ENCODE results near the gene COL5A2.

Gene COL5A2

DNA sequence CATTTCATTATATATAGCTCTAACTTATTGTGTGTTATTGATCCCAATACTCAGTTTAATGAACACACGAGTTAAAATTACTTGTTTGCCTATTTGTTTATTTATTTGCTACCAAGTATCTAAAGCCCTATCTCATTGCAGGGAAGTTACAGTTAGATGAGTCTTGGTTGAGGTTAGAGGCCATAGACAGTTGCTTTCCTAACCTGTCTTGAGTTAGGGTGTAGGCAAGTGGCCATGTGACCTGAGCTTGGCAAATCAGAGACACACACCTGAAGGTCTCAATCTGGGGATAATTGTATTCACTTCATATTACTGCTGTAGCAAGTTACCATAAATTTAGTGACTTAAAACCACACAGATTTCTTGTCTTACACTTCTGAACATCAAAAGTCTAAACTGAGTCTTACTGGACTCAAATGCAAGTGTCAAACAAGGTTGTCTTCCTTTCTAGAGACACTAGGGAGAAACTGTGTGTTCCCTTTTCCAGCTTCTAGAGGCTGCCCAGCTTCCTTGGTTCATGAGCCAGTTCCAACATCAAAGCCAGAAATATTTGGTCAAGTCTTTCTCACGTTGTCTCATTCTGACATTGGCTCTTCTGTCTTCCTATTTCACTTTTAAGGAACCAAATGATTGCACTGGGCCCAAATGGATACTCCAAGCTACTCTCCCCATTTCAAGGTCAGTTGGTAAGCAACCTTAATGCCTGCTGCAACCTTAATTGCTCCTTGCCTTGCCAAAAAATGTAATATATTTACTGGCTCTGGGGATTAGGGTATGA lies 165.7 kb downstream of the COL5A2 start:
- H3K9ac ChIP-seq (ENCODE audit: low read length): no peak overlapping the region
- no peaks in the 10 kb centered on the region for H3K27me3 ChIP-seq (ENCODE audit: low read length)
- TF ChIP-seq, protein P1, sequence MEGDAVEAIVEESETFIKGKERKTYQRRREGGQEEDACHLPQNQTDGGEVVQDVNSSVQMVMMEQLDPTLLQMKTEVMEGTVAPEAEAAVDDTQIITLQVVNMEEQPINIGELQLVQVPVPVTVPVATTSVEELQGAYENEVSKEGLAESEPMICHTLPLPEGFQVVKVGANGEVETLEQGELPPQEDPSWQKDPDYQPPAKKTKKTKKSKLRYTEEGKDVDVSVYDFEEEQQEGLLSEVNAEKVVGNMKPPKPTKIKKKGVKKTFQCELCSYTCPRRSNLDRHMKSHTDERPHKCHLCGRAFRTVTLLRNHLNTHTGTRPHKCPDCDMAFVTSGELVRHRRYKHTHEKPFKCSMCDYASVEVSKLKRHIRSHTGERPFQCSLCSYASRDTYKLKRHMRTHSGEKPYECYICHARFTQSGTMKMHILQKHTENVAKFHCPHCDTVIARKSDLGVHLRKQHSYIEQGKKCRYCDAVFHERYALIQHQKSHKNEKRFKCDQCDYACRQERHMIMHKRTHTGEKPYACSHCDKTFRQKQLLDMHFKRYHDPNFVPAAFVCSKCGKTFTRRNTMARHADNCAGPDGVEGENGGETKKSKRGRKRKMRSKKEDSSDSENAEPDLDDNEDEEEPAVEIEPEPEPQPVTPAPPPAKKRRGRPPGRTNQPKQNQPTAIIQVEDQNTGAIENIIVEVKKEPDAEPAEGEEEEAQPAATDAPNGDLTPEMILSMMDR (IDR thresholded peaks at IDR 0.05; ENCODE audit: insufficient read depth, low read length, poor library complexity, severe bottlenecking): no peak
- TF ChIP-seq EZH2phosphoT487 (conservative IDR thresholded peaks at IDR 0.05; ENCODE audit: low read length): no peak
- H2AFZ ChIP-seq (ENCODE audit: low read depth, low read length, severe bottlenecking): no peak overlapping the region
- H3F3A ChIP-seq (ENCODE audit: insufficient read depth): no peaks in the 10 kb centered on the region
- no peaks in the 10 kb centered on the region for H3K36me3 ChIP-seq (ENCODE audit: low read length)
- no peak overlapping the region for H3K4me3 ChIP-seq (ENCODE audit: insufficient read depth, low read length, poor library complexity, severe bottlenecking)
- no peaks in the 10 kb centered on the region for H3K9me3 ChIP-seq (ENCODE audit: insufficient read depth, low read length)
- H3K4me2 ChIP-seq (ENCODE audit: low read depth, low read length, poor library complexity, severe bottlenecking): no peak overlapping the region
- no peaks in the 10 kb centered on the region for H4K20me1 ChIP-seq (ENCODE audit: low read depth, low read length)
- no peak overlapping the region for H3K27ac ChIP-seq (ENCODE audit: low read depth, low read length)
- no peaks in the 10 kb centered on the region for H3K9me2 ChIP-seq (replicated peaks; ENCODE audit: insufficient read depth, low read length)
- H3K79me2 ChIP-seq (ENCODE audit: insufficient read depth, low read length): no peaks in the 10 kb centered on the region

DNA sequence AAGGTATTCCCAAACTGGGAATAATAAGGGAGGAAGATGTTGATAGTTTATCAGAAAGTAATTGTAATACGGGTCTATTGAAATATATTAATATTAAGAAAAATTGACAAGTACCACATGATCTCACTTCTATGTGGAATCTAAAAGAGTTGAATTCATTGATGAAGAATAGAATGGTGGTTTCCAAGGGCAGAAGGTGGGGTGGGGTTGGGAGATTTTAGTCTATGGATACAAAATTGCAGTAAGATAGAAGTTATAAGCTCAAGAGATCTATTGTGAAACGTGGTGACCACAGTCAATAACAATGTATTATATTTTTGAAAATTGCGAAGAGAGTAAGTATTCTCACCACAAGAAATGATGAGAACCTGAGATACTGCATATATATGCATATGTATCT lies 166.5 kb downstream of the COL5A2 start:
- H4K20me1 ChIP-seq (ENCODE audit: low read depth, low read length): no peaks in the 10 kb centered on the region; the same call in 1 of the 2 replicates
- no peaks in the 10 kb centered on the region for H3F3A ChIP-seq (ENCODE audit: insufficient read depth)
- TF ChIP-seq, protein P1 (IDR thresholded peaks at IDR 0.05; ENCODE audit: insufficient read depth, low read length, poor library complexity, severe bottlenecking): no peak
- TF ChIP-seq EZH2phosphoT487 (conservative IDR thresholded peaks at IDR 0.05; ENCODE audit: low read length): no peak

DNA sequence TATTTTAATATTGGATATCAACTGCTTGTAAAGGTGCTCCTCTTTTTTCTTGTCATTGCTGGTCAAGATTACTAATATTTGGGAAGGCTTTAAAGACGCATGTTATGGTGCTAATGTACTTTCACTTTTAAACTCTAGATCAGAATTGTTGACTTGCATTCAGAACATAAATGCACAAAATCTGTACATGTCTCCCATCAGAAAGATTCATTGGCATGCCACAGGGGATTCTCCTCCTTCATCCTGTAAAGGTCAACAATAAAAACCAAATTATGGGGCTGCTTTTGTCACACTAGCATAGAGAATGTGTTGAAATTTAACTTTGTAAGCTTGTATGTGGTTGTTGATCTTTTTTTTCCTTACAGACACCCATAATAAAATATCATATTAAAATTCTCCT lies 167.2 kb downstream of the COL5A2 start:
- Histone ChIP-seq H3K36me3 (ENCODE audit: low read length) (no peaks in the 10 kb centered on the region), H2AFZ (ENCODE audit: low read depth, low read length, severe bottlenecking) (no peak overlapping the region), H3K4me3 (ENCODE audit: insufficient read depth, low read length, poor library complexity, severe bottlenecking) (no peak overlapping the region), H3K79me2 (ENCODE audit: insufficient read depth, low read length) (no peaks in the 10 kb centered on the region), H3K27ac (ENCODE audit: low read depth, low read length) (no peak overlapping the region), H3K27me3 (ENCODE audit: low read length) (no peaks in the 10 kb centered on the region), H3K9ac (ENCODE audit: low read length) (no peak overlapping the region), H4K20me1 (ENCODE audit: low read depth, low read length) (no peaks in the 10 kb centered on the region; the same call in 1 of the 2 replicates), H3K9me2 (replicated peaks; ENCODE audit: insufficient read depth, low read length) (no peaks in the 10 kb centered on the region), H3F3A (ENCODE audit: insufficient read depth) (no peaks in the 10 kb centered on the region), H3K9me3 (ENCODE audit: insufficient read depth, low read length) (no peaks in the 10 kb centered on the region), H3K4me2 (ENCODE audit: low read depth, low read length, poor library complexity, severe bottlenecking) (no peak overlapping the region)
- TF ChIP-seq, protein P1 (IDR thresholded peaks at IDR 0.05; ENCODE audit: insufficient read depth, low read length, poor library complexity, severe bottlenecking): no peak
- TF ChIP-seq EZH2phosphoT487 (conservative IDR thresholded peaks at IDR 0.05; ENCODE audit: low read length): no peak

More for the DNA sequence above, 166.5 kb downstream of the COL5A2 start:
- Histone ChIP-seq H3K27me3 (ENCODE audit: low read length) (no peaks in the 10 kb centered on the region), H3K9me3 (ENCODE audit: insufficient read depth, low read length) (no peaks in the 10 kb centered on the region), H3K27ac (ENCODE audit: low read depth, low read length) (no peak overlapping the region), H3K79me2 (ENCODE audit: insufficient read depth, low read length) (no peaks in the 10 kb centered on the region), H3K4me3 (ENCODE audit: insufficient read depth, low read length, poor library complexity, severe bottlenecking) (no peak overlapping the region), H3K4me2 (ENCODE audit: low read depth, low read length, poor library complexity, severe bottlenecking) (no peak overlapping the region), H3K9me2 (replicated peaks; ENCODE audit: insufficient read depth, low read length) (no peaks in the 10 kb centered on the region), H2AFZ (ENCODE audit: low read depth, low read length, severe bottlenecking) (no peak overlapping the region), H3K36me3 (ENCODE audit: low read length) (no peaks in the 10 kb centered on the region), H3K9ac (ENCODE audit: low read length) (no peak overlapping the region)
